Activated naive CD4-positive, alpha-beta T cell treated with anti-CD3 and anti-CD28 coated beads for 36 hours (primary cell): ENCODE results near the gene TMED10. TPM values are rescaled to one million over a fixed set of nuclear protein-coding genes. Genes with fewer than 3 reads are reported as not detected.

Source experiments
- CTCF ChIA-PET: fragments of 350-600 bp; sonication (Branson Sonifier 250); formaldehyde crosslinking; loops from one replicate; lab custom pipeline; 2021; ENCODE audit warnings: antibody characterized with exemption; lab: Charles Lee
- DNase-seq: peaks from one replicate; pipeline ENCODE4 v3.0.0-alpha.2; 2020
- H3K27ac Mint-ChIP-seq: one replicate; pipeline ENCODE4 v1.8.0; 2021; ENCODE audit warnings: mild to moderate bottlenecking, mixed read lengths
- H3K27me3 Mint-ChIP-seq: one replicate; pipeline ENCODE4 v1.8.0; 2021; ENCODE audit warnings: low read depth, mixed read lengths
- H3K36me3 Mint-ChIP-seq: one replicate; pipeline ENCODE4 v1.8.0; 2021; ENCODE audit warnings: low read depth, mixed read lengths
- H3K4me1 Mint-ChIP-seq: one replicate; pipeline ENCODE4 v1.8.0; 2021; ENCODE audit warnings: low read depth, mixed read lengths
- H3K4me3 Mint-ChIP-seq: one replicate; pipeline ENCODE4 v1.8.0; 2021; ENCODE audit warnings: mild to moderate bottlenecking, moderate library complexity, mixed read lengths
- H3K9me3 Mint-ChIP-seq: one replicate; pipeline ENCODE4 v1.8.0; 2021; ENCODE audit warnings: mixed read lengths
- intact Hi-C: fragments of 100-400 bp; cut with micrococcal nuclease; formaldehyde crosslinking; loops from one replicate; pipeline ENCODE4 v1.15.1; 2023
- total RNA-seq, 2 experiments: library from RNA; stranded (reverse); gene quantifications; one replicate each; pipeline ENCODE4 v1.2.3, GENCODE V29; 2021

The TMED10 gene
- total RNA-seq: 100 to 1,000 TPM; 151 to 156 TPM

GRCh38 chr14:75176142-75176820, at the start of gene TMED10:
TMED10 (minus strand) TSS chr14:75176612; CDS start chr14:75176579, 33 bp downstream.
- H3K27ac Mint-ChIP-seq: peak within 1 kb of the TSS; percentile 97
- intact Hi-C loops: loop anchor here (1.0 to 5.0 kb wide), 15 partner anchors 17 to 1094 kb away; partner anchors contain the start of genes ALDH6A1, AREL1, EIF2B2 and FCF1
- DNase-seq: peak; percentile 93
- H3K4me1 Mint-ChIP-seq: peaks cover 43% of the 10 kb centered on the region
- H3K27me3 Mint-ChIP-seq: no peaks in the 10 kb centered on the region
- peak within 1 kb of the TSS; percentile 91 for H3K4me3 Mint-ChIP-seq
- CTCF ChIA-PET: interaction anchor here (0.7 to 1.0 kb wide), 2 partner anchors 38 to 121 kb away, joined by 3 to 4 read pairs; no protein-coding TSS in a partner anchor
- no peaks in the 10 kb centered on the region for H3K9me3 Mint-ChIP-seq
- no peaks in the 10 kb centered on the region for H3K36me3 Mint-ChIP-seq

GRCh38 chr14:75224561-75224960, 48.1 kb upstream of the TMED10 start:
- no peak for DNase-seq
- H3K4me1 Mint-ChIP-seq: peaks cover 18% of the 10 kb centered on the region
- CTCF ChIA-PET: no interaction called here
- H3K9me3 Mint-ChIP-seq: no peaks in the 10 kb centered on the region
- no peak overlapping the region for H3K4me3 Mint-ChIP-seq
- intact Hi-C loops: no loop called here
- H3K27ac Mint-ChIP-seq: no peak overlapping the region
- H3K36me3 Mint-ChIP-seq: no peaks in the 10 kb centered on the region
- no peaks in the 10 kb centered on the region for H3K27me3 Mint-ChIP-seq

GRCh38 chr14:75223664-75224154, 47.3 kb upstream of the TMED10 start:
- CTCF ChIA-PET: interaction anchor here (0.7 to 0.8 kb wide), 2 partner anchors 47 to 73 kb away, joined by 3 read pairs; no protein-coding TSS in a partner anchor
- intact Hi-C loops: no loop called here
- Mint-ChIP-seq H3K4me1 (peaks cover 10% of the 10 kb centered on the region), H3K4me3 (no peak overlapping the region), H3K36me3 (no peaks in the 10 kb centered on the region), H3K9me3 (no peaks in the 10 kb centered on the region), H3K27ac (no peak overlapping the region), H3K27me3 (no peaks in the 10 kb centered on the region)
- no peak for DNase-seq

DNA sequence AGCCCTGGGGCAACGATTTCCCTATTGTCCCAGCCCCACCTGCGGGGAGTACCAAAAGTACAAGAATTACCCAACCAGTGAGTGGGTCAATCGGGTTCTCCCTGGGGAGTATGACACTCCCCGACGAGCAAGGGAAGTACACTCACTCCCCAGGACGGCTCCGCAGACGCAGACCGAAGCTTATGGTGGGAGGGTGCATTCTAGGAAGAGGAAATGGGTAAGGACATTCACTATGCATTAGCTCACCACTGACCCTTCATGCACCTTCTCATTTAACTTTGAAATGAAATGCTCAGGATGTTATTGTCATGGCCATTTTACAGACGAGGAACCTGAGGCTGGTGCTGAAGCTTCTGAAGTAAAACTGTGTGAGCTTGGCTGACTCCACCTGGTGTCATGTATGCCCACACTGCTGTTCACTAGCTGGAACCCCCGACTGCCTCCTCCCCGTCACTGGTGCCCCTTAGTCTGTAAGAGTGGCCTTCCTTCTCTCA, 45.8 kb upstream of the TMED10 start:
- Mint-ChIP-seq H3K4me3 (no peak overlapping the region), H3K9me3 (no peaks in the 10 kb centered on the region), H3K36me3 (no peaks in the 10 kb centered on the region), H3K27ac (no peak overlapping the region), H3K27me3 (no peaks in the 10 kb centered on the region), H3K4me1 (peaks cover 8% of the 10 kb centered on the region)
- CTCF ChIA-PET: interaction anchor here (0.6 to 0.7 kb wide), 2 partner anchors 19 to 34 kb away, joined by 3 to 4 read pairs; no protein-coding TSS in a partner anchor
- DNase-seq: no peak
- intact Hi-C loops: no loop called here

GRCh38 chr14:75221797-75222196, 45.4 kb upstream of the TMED10 start:
- H3K9me3 Mint-ChIP-seq: no peaks in the 10 kb centered on the region
- H3K36me3 Mint-ChIP-seq: no peaks in the 10 kb centered on the region
- peaks cover 5% of the 10 kb centered on the region for H3K4me1 Mint-ChIP-seq
- H3K27ac Mint-ChIP-seq: no peak overlapping the region
- no peak overlapping the region for H3K4me3 Mint-ChIP-seq
- CTCF ChIA-PET: no interaction called here
- intact Hi-C loops: no loop called here
- DNase-seq: no peak
- no peaks in the 10 kb centered on the region for H3K27me3 Mint-ChIP-seq

DNA sequence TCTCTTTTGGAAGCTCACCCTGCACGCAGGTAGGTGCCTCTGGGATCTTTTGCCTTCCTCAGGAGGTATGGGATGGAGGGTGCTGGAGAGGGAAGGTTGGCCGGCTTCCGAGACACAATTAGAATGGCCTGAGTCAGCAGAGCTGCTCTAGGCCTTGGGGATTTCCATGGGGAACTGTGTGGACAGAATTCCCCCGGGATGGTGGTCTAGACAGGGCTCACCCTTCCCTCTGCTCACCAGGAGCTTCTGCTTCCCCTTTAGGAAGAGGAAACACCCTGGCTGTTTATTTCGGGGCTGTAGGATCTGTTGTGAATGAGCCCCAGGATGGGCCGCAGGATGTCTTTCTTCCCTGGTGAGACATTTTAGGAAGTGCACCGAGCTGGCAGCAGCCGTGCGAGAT, 43.7 kb upstream of the TMED10 start:
- H3K4me1 Mint-ChIP-seq: peaks cover 12% of the 10 kb centered on the region
- no peaks in the 10 kb centered on the region for H3K9me3 Mint-ChIP-seq
- no peak overlapping the region for H3K4me3 Mint-ChIP-seq
- CTCF ChIA-PET: no interaction called here
- intact Hi-C loops: no loop called here
- no peaks in the 10 kb centered on the region for H3K36me3 Mint-ChIP-seq
- no peaks in the 10 kb centered on the region for H3K27me3 Mint-ChIP-seq
- no peak overlapping the region for H3K27ac Mint-ChIP-seq
- DNase-seq: no peak

- Mint-ChIP-seq H3K27me3 (no peaks in the 10 kb centered on the region), H3K4me1 (peaks cover 17% of the 10 kb centered on the region), H3K36me3 (no peaks in the 10 kb centered on the region), H3K9me3 (no peaks in the 10 kb centered on the region), H3K27ac (no peak overlapping the region), H3K4me3 (no peak overlapping the region)
- CTCF ChIA-PET: interaction anchor here (0.9 kb wide), 1 partner anchor 13 kb away, joined by 4 read pairs; no protein-coding TSS in a partner anchor
- no peak for DNase-seq
- intact Hi-C loops: no loop called here
Measured at GRCh38 chr14:75217508-75218206, 41.2 kb upstream of the TMED10 start.

DNA sequence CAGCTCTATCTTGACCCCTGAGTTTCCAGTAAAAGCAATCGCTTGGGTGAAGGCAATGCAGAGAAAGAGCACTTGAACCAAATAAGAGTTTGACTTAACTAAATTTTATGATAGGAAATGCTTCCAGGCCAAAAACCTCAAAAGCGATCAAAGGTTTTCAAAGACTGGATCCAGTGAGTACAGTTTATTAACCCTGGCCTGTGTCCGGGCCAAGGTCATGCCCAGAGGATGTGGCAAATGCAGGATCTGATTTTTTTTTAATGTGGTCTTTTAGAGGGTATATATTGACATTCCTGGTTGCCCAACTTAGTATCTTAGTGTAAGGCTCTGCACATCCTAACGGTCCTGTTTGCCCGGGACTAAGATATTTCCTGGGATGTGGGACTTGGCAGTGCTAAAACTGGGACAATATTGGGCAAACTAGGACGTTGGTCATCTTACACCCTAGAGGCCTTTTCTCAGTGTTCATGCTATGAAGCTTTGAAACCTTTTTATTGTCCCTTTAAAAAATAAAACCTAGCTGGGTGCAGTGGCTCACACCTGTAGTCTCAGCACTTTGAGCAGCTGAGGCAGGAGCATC, 40.1 kb upstream of the TMED10 start:
- H3K27ac Mint-ChIP-seq: no peak overlapping the region
- peaks cover 17% of the 10 kb centered on the region for H3K4me1 Mint-ChIP-seq
- DNase-seq: no peak
- intact Hi-C loops: no loop called here
- H3K27me3 Mint-ChIP-seq: no peaks in the 10 kb centered on the region
- H3K36me3 Mint-ChIP-seq: no peaks in the 10 kb centered on the region
- CTCF ChIA-PET: interaction anchor here (0.7 kb wide), 1 partner anchor 270 kb away, joined by 3 read pairs; no protein-coding TSS in a partner anchor
- no peak overlapping the region for H3K4me3 Mint-ChIP-seq
- H3K9me3 Mint-ChIP-seq: no peaks in the 10 kb centered on the region

DNA sequence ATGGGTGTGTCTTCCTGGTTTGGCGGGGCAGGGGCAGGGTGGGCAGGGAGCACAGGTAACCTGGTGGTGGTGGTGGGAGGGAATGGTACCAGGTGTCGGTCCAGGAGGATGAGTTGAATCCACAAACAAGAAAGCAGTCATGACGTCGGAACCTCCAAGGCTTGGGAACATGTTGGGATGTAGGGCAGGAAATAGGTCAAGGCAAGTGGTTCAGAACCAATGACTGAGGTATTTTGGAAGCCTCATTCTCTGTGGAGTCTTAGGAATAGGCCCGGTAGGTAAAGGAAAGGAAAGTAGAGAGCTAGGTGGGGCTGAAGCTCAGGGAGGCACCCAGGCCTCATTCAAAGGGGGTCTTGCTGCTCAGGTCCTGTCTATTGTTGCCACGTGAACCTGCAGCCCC, 39.1 kb upstream of the TMED10 start:
- H3K4me3 Mint-ChIP-seq: no peak overlapping the region
- H3K9me3 Mint-ChIP-seq: no peaks in the 10 kb centered on the region
- DNase-seq: no peak
- no peaks in the 10 kb centered on the region for H3K36me3 Mint-ChIP-seq
- CTCF ChIA-PET: interaction anchor here (0.9 kb wide), 1 partner anchor 24 kb away, joined by 3 read pairs; no protein-coding TSS in a partner anchor
- no peak overlapping the region for H3K27ac Mint-ChIP-seq
- peaks cover 17% of the 10 kb centered on the region for H3K4me1 Mint-ChIP-seq
- no peaks in the 10 kb centered on the region for H3K27me3 Mint-ChIP-seq
- intact Hi-C loops: no loop called here

- CTCF ChIA-PET: interaction anchor here (0.6 kb wide), 1 partner anchor 96 kb away, joined by 4 read pairs; no protein-coding TSS in a partner anchor
- H3K4me1 Mint-ChIP-seq: peaks cover 17% of the 10 kb centered on the region
- H3K27me3 Mint-ChIP-seq: no peaks in the 10 kb centered on the region
- no peak for DNase-seq
- intact Hi-C loops: no loop called here
- H3K9me3 Mint-ChIP-seq: no peaks in the 10 kb centered on the region
- H3K4me3 Mint-ChIP-seq: no peak overlapping the region
- no peak overlapping the region for H3K27ac Mint-ChIP-seq
- H3K36me3 Mint-ChIP-seq: no peaks in the 10 kb centered on the region
Measured at GRCh38 chr14:75214558-75214957, 38.1 kb upstream of the TMED10 start.

DNA sequence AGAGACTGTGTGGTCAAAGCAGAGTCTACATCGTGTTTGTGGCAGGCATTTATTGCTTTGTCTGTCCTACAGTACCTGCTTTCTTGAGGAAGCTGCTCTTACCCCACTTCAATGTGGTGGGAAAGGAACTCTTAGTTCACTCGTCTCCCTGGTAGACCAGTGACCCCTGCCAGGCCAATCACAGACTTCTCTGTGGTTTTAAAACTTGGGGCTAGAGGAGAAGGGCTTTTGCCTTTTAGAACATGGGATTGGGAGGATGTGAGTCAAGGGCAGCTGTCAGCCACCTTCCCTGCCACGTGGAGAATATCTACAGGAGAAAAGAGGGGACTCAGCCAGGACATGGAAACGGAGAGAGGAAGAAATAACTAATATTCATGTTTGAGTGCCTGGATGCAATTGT, 36.8 kb upstream of the TMED10 start:
- H3K27ac Mint-ChIP-seq: no peak overlapping the region
- intact Hi-C loops: no loop called here
- no peaks in the 10 kb centered on the region for H3K27me3 Mint-ChIP-seq
- CTCF ChIA-PET: no interaction called here
- DNase-seq: no peak
- H3K9me3 Mint-ChIP-seq: no peaks in the 10 kb centered on the region
- H3K36me3 Mint-ChIP-seq: no peaks in the 10 kb centered on the region
- H3K4me1 Mint-ChIP-seq: peaks cover 17% of the 10 kb centered on the region
- H3K4me3 Mint-ChIP-seq: no peak overlapping the region

GRCh38 chr14:75208843-75209242, 32.4 kb upstream of the TMED10 start:
- Mint-ChIP-seq H3K9me3 (no peaks in the 10 kb centered on the region), H3K4me1 (peaks cover 13% of the 10 kb centered on the region)
- CTCF ChIA-PET: interaction anchor here (0.6 kb wide), 2 partner anchors 23 to 200 kb away, joined by 3 read pairs; no protein-coding TSS in a partner anchor

More at GRCh38 chr14:75208843-75209242, 32.4 kb upstream of the TMED10 start:
- Mint-ChIP-seq H3K36me3 (no peaks in the 10 kb centered on the region), H3K27ac (no peak overlapping the region), H3K27me3 (no peaks in the 10 kb centered on the region), H3K4me3 (no peak overlapping the region)
- no peak for DNase-seq
- intact Hi-C loops: no loop called here
